Progenitor cell of endocrine pancreas (in vitro differentiated cells): ENCODE measurements around the gene PLA2G4F. TPM values are rescaled to one million over a fixed set of nuclear protein-coding genes. Genes with fewer than 3 reads are reported as not detected.
A peak's percentile ranks its signal among the peaks of the same experiment; 100 is the strongest.

Experiments used
- DNase-seq: peaks from one replicate; pipeline ENCODE4 v3.0.0; 2021; ENCODE audit warnings: low spot score; ENCODE audit not compliant: unreplicated experiment
- H3K27ac Mint-ChIP-seq: 2 replicates; pipeline ENCODE4 v1.8.0; 2021; ENCODE audit warnings: mild to moderate bottlenecking, moderate library complexity, mixed read lengths
- H3K27me3 Mint-ChIP-seq: 2 replicates; pipeline ENCODE4 v1.8.0; 2021; ENCODE audit warnings: mixed read lengths
- H3K36me3 Mint-ChIP-seq: 2 replicates; pipeline ENCODE4 v1.8.0; 2022; ENCODE audit warnings: mixed read lengths; ENCODE audit not compliant: insufficient read depth
- H3K4me1 Mint-ChIP-seq: 2 replicates; pipeline ENCODE4 v1.8.0; 2021; ENCODE audit warnings: low read depth, mixed read lengths
- H3K4me3 Mint-ChIP-seq: 2 replicates; pipeline ENCODE4 v1.8.0; 2021; ENCODE audit warnings: low read depth, mild to moderate bottlenecking, moderate library complexity, mixed read lengths
- H3K9me3 Mint-ChIP-seq: 2 replicates; pipeline ENCODE4 v1.8.0; 2021; ENCODE audit warnings: low read depth, mixed read lengths
- total RNA-seq: library from RNA; stranded (reverse); gene quantifications from 2 replicates; pipeline ENCODE4 v1.2.1, GENCODE V29; 2021
- TF ChIP-seq, protein P1 (sequence below): fragments of 200-600 bp; sonication (generic); IDR thresholded peaks from one replicate; pipeline ENCODE4 v1.5.0; 2021; ENCODE audit warnings: antibody characterized with exemption, mild to moderate bottlenecking; ENCODE audit not compliant: unreplicated experiment

PLA2G4F gene
- total RNA-seq, 1 donor from 2014 or later = 0.60 TPM

DNA sequence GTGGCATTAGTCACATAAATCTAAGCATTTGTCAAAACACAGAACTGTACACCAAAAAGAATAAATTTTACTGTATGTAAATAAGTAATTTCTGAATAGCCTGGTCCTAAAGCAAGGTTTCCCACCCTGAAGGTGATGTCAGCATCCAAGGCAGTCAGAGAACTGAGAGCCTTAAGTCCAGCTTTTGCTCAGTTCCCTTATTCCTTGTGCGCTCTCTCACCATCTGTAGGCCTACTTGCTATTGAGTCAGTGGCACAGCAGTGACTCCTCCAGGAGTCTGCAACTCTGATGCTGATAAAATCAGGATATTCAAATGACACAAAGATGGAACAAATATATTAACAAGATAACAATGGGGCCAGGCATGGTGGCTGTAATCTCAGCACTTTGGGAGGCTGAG lies 29.4 kb upstream of the PLA2G4F start:
- peaks cover 39% of the 10 kb centered on the region for H3K36me3 Mint-ChIP-seq
- DNase-seq = no peak
- TF ChIP-seq, protein P1, sequence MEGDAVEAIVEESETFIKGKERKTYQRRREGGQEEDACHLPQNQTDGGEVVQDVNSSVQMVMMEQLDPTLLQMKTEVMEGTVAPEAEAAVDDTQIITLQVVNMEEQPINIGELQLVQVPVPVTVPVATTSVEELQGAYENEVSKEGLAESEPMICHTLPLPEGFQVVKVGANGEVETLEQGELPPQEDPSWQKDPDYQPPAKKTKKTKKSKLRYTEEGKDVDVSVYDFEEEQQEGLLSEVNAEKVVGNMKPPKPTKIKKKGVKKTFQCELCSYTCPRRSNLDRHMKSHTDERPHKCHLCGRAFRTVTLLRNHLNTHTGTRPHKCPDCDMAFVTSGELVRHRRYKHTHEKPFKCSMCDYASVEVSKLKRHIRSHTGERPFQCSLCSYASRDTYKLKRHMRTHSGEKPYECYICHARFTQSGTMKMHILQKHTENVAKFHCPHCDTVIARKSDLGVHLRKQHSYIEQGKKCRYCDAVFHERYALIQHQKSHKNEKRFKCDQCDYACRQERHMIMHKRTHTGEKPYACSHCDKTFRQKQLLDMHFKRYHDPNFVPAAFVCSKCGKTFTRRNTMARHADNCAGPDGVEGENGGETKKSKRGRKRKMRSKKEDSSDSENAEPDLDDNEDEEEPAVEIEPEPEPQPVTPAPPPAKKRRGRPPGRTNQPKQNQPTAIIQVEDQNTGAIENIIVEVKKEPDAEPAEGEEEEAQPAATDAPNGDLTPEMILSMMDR = no peak
- no peaks in the 10 kb centered on the region for H3K4me1 Mint-ChIP-seq
- no peak overlapping the region for H3K27ac Mint-ChIP-seq
- H3K4me3 Mint-ChIP-seq = no peak overlapping the region
- H3K9me3 Mint-ChIP-seq = no peaks in the 10 kb centered on the region
- H3K27me3 Mint-ChIP-seq = no peaks in the 10 kb centered on the region

GRCh38 chr15:42184736-42185135 lies 28.3 kb upstream of the PLA2G4F start:
- Mint-ChIP-seq H3K4me3 (no peak overlapping the region), H3K4me1 (no peaks in the 10 kb centered on the region), H3K9me3 (no peaks in the 10 kb centered on the region), H3K27me3 (no peaks in the 10 kb centered on the region), H3K27ac (no peak overlapping the region), H3K36me3 (peaks cover 34% of the 10 kb centered on the region)
- TF ChIP-seq, protein P1 = no peak
- DNase-seq = no peak

DNA sequence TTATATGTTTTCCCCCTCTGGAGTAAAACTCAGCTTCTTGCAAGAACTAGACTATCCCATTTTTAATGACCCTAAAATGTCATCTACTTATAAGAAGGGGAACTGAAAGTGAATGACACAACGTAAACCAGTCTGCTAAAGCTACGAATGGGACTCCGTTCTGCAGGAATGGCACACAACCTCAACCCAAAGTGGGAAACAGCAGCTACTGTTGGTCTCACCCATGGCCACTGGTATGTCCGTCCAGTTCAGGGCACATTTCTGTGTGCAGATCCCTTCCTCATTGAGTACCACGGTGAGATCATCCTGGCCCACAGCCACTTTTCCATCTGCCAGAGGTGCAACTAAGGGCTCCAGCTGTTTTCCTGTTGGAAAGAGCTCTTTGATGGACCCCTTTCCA lies 27.9 kb upstream of the PLA2G4F start:
- DNase-seq = no peak
- no peaks in the 10 kb centered on the region for H3K4me1 Mint-ChIP-seq
- H3K36me3 Mint-ChIP-seq = peaks cover 34% of the 10 kb centered on the region
- H3K27ac Mint-ChIP-seq = no peak overlapping the region
- no peaks in the 10 kb centered on the region for H3K27me3 Mint-ChIP-seq
- TF ChIP-seq, protein P1 = no peak
- H3K4me3 Mint-ChIP-seq = no peak overlapping the region
- H3K9me3 Mint-ChIP-seq = no peaks in the 10 kb centered on the region

DNA sequence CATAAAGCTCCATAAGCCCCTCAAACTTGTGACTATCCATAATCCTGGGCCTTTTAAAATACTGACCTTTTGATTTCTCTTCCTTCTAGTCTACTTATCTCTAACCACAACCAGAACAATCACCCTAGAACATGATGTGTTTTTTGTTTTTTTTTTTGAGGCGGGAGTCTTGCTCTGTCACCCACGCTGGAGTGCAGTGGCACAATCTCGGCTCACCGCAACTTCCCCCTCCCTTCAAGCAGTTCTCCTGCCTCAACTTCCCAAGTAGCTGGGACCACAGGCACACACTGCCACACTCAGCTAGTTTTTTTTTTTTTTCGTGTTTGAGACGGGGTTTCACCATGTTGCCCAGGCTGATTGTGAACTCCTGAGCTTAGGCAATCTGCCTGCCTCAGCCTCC lies 26.5 kb upstream of the PLA2G4F start:
- H3K27ac Mint-ChIP-seq = no peak overlapping the region
- DNase-seq = no peak
- H3K9me3 Mint-ChIP-seq = no peaks in the 10 kb centered on the region
- TF ChIP-seq, protein P1 = no peak
- H3K36me3 Mint-ChIP-seq = peaks cover 34% of the 10 kb centered on the region
- no peaks in the 10 kb centered on the region for H3K27me3 Mint-ChIP-seq
- H3K4me3 Mint-ChIP-seq = no peak overlapping the region
- no peaks in the 10 kb centered on the region for H3K4me1 Mint-ChIP-seq

- no peaks in the 10 kb centered on the region for H3K27me3 Mint-ChIP-seq
- H3K4me3 Mint-ChIP-seq = no peak overlapping the region
- peak overlapping the region; percentile 26 for H3K27ac Mint-ChIP-seq
- H3K4me1 Mint-ChIP-seq = no peaks in the 10 kb centered on the region
- H3K36me3 Mint-ChIP-seq = peaks cover 32% of the 10 kb centered on the region
- TF ChIP-seq, protein P1 = no peak
- H3K9me3 Mint-ChIP-seq = no peaks in the 10 kb centered on the region
- DNase-seq = no peak
Observed at GRCh38 chr15:42182328-42182886, 26.0 kb upstream of the PLA2G4F start.
